ENCODE measurements around the gene CHCHD5.

Gene CHCHD5

DNA sequence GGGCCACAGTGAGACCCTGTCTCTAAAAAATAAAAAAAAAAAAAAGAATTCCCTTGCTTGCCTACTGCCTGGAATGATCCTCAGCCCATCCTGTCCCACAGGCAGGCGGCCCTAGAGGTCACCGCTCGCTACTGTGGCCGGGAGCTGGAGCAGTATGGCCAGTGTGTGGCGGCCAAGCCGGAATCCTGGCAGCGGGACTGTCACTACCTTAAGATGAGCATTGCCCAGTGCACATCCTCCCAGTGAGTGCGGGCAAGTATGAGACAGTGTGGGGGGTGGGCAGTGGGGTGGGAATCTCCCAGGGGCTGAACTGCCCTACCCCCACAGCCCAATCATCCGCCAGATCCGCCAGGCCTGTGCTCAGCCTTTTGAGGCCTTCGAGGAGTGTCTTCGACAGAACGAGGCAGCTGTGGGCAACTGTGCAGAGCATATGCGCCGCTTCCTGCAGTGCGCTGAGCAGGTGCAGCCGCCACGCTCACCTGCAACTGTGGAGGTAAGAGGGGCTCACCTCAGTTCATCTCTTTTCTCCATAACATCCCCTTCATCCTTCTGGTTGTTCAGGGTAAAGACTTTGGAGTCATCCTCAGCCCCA is 1.6 kb downstream of the CHCHD5 start:
- peaks cover 10 to 20% of the 10 kb centered on the region in 2 donors for H3K36me3 ChIP-seq (ENCODE audit: control insufficient read depth in 2 of 2, insufficient read depth in 2 of 2, low read length in 2 of 2)
- no peak overlapping the region for H3K27ac ChIP-seq (ENCODE audit: low read length)
- H3K4me3 ChIP-seq (ENCODE audit: low read length in 2 of 2), result no peak overlapping the region
- no peaks in the 10 kb centered on the region for H3K9me3 ChIP-seq (ENCODE audit: control insufficient read depth in 2 of 2, low read length in 2 of 2)
- H3K27me3 ChIP-seq (ENCODE audit: control insufficient read depth in 1 of 2, insufficient read depth in 2 of 2, low read length in 2 of 2), result no peaks in the 10 kb centered on the region
- peaks cover 11% of the 10 kb centered on the region for H3K4me1 ChIP-seq (ENCODE audit: control insufficient read depth, insufficient read depth, low read length)
- H3K9ac ChIP-seq (ENCODE audit: low read length in 2 of 2), result no peak overlapping the region

GRCh38 chr2:112588611-112589045 is 4.2 kb downstream of the CHCHD5 start:
- no peaks in the 10 kb centered on the region for H3K9me3 ChIP-seq (ENCODE audit: control insufficient read depth in 2 of 2, low read length in 2 of 2)
- peaks cover 11% of the 10 kb centered on the region for H3K4me1 ChIP-seq (ENCODE audit: control insufficient read depth, insufficient read depth, low read length)
- H3K27me3 ChIP-seq (ENCODE audit: control insufficient read depth in 1 of 2, insufficient read depth in 2 of 2, low read length in 2 of 2), result no peaks in the 10 kb centered on the region
- no peak overlapping the region for H3K4me3 ChIP-seq (ENCODE audit: low read length in 2 of 2)
- no peak overlapping the region for H3K27ac ChIP-seq (ENCODE audit: low read length)
- peaks cover 10 to 21% of the 10 kb centered on the region in 2 donors for H3K36me3 ChIP-seq (ENCODE audit: control insufficient read depth in 2 of 2, insufficient read depth in 2 of 2, low read length in 2 of 2)
- H3K9ac ChIP-seq (ENCODE audit: low read length in 2 of 2), result no peak overlapping the region

GRCh38 chr2:112591413-112591812 is 7.0 kb downstream of the CHCHD5 start:
- Histone ChIP-seq H3K27me3 (ENCODE audit: control insufficient read depth in 1 of 2, insufficient read depth in 2 of 2, low read length in 2 of 2) (no peaks in the 10 kb centered on the region), H3K4me1 (ENCODE audit: control insufficient read depth, insufficient read depth, low read length) (no peaks in the 10 kb centered on the region), H3K9me3 (ENCODE audit: control insufficient read depth in 2 of 2, low read length in 2 of 2) (no peaks in the 10 kb centered on the region), H3K27ac (ENCODE audit: low read length) (no peak overlapping the region), H3K9ac (ENCODE audit: low read length in 2 of 2) (no peak overlapping the region), H3K4me3 (ENCODE audit: low read length in 2 of 2) (no peak overlapping the region), H3K36me3 (ENCODE audit: control insufficient read depth in 2 of 2, insufficient read depth in 2 of 2, low read length in 2 of 2) (peaks cover 13 to 20% of the 10 kb centered on the region in 2 donors)

DNA sequence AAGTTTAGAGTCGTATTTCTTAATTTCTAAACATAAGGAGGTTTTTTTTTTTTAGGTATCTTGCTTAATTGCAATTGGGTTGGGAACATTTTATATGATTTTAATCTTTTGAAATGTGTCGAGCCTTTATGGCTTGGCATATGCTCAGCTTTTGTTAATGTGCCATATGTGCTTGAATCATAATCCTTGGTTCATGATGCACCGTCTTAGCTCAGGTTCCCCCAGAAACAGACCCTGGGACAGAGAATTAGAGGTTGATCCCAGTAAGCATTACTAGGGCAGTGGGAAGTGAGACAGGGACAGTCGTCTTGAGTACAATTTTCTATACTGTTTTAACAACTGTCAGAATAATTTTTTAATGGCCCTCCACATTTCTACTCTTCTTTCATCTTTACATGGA is 9.3 kb downstream of the CHCHD5 start:
- peaks cover 4 to 7% of the 10 kb centered on the region in 2 donors for H3K36me3 ChIP-seq (ENCODE audit: control insufficient read depth in 2 of 2, insufficient read depth in 2 of 2, low read length in 2 of 2)
- no peaks in the 10 kb centered on the region for H3K9me3 ChIP-seq (ENCODE audit: control insufficient read depth in 2 of 2, low read length in 2 of 2)
- no peak overlapping the region for H3K9ac ChIP-seq (ENCODE audit: low read length in 2 of 2)
- H3K4me1 ChIP-seq (ENCODE audit: control insufficient read depth, insufficient read depth, low read length), result no peaks in the 10 kb centered on the region
- H3K27ac ChIP-seq (ENCODE audit: low read length), result no peak overlapping the region
- no peak overlapping the region for H3K4me3 ChIP-seq (ENCODE audit: low read length in 2 of 2)
- no peaks in the 10 kb centered on the region for H3K27me3 ChIP-seq (ENCODE audit: control insufficient read depth in 1 of 2, insufficient read depth in 2 of 2, low read length in 2 of 2)

DNA sequence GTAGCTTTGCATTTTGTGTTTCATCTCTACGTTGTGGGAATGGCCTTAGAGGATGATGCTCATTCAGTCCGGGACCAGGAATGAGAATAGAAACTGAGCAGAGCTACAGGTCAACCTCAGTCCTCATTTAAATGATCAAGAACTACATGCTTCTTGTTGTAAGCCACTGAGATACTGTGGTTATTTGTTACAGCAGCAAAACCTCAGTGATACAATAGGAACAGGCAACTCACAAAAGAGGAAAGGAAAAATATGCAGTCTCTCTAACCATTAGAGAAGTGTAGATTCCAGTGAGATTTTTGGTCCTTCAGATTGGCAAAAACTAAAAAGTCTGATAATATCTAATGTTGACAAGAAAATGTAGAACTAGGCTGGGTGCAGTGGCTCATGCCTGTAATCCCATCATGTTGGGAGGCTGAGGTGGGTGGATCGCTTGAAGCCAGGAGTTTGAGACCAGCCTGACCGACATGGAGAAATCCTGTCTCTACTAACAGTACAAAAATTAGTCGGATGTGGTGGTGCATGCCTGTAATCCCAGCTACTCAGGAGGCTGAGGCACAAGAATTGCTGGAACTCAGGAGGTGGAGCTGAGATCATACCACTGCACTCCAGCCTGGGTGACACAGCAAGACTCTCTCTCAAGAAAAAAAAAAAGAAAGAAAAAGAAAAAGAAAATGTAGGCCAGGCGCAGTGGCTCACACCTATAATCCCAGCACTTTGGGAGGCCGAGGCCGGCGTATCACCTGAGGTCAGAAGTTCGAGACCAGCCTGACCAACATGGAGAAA is 13.3 kb downstream of the CHCHD5 start:
- no peak overlapping the region for H3K4me3 ChIP-seq (ENCODE audit: low read length in 2 of 2)
- H3K9me3 ChIP-seq (ENCODE audit: control insufficient read depth in 2 of 2, low read length in 2 of 2), result no peaks in the 10 kb centered on the region
- no peaks in the 10 kb centered on the region for H3K27me3 ChIP-seq (ENCODE audit: control insufficient read depth in 1 of 2, insufficient read depth in 2 of 2, low read length in 2 of 2)
- no peaks in the 10 kb centered on the region for H3K4me1 ChIP-seq (ENCODE audit: control insufficient read depth, insufficient read depth, low read length)
- H3K9ac ChIP-seq (ENCODE audit: low read length in 2 of 2), result no peak overlapping the region
- H3K36me3 ChIP-seq (ENCODE audit: control insufficient read depth in 2 of 2, insufficient read depth in 2 of 2, low read length in 2 of 2), result peaks cover 0 to 4% of the 10 kb centered on the region in 2 donors
- H3K27ac ChIP-seq (ENCODE audit: low read length), result no peak overlapping the region

DNA sequence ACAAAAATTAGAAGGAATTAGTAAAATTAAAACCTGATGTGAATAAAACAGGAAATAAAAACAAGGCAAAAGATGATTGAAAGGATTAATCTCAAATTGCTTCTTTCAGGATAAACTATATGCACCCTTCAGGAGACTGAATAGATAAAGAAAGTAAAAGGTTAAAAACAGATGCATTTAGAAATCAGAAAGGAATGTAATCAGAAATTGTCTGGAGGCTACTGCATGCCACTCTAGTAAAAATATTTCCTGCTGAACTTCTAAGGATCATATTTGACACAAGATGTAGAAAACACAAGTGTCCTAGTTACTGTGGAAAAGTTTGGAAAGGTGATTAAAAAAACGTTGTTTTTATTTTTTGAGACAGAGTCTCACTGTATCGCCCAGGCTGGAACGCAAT is 16.2 kb downstream of the CHCHD5 start:
- Histone ChIP-seq H3K27ac (ENCODE audit: low read length) (no peak overlapping the region), H3K9ac (ENCODE audit: low read length in 2 of 2) (no peak overlapping the region), H3K4me1 (ENCODE audit: control insufficient read depth, insufficient read depth, low read length) (no peaks in the 10 kb centered on the region), H3K4me3 (ENCODE audit: low read length in 2 of 2) (no peak overlapping the region), H3K36me3 (ENCODE audit: control insufficient read depth in 2 of 2, insufficient read depth in 2 of 2, low read length in 2 of 2) (no peaks in the 10 kb centered on the region), H3K9me3 (ENCODE audit: control insufficient read depth in 2 of 2, low read length in 2 of 2) (no peaks in the 10 kb centered on the region), H3K27me3 (ENCODE audit: control insufficient read depth in 1 of 2, insufficient read depth in 2 of 2, low read length in 2 of 2) (no peaks in the 10 kb centered on the region)

GRCh38 chr2:112601754-112602153 is 17.3 kb downstream of the CHCHD5 start:
- no peaks in the 10 kb centered on the region for H3K4me1 ChIP-seq (ENCODE audit: control insufficient read depth, insufficient read depth, low read length)
- no peak overlapping the region for H3K4me3 ChIP-seq (ENCODE audit: low read length in 2 of 2)
- H3K9me3 ChIP-seq (ENCODE audit: control insufficient read depth in 2 of 2, low read length in 2 of 2), result no peaks in the 10 kb centered on the region
- no peak overlapping the region for H3K9ac ChIP-seq (ENCODE audit: low read length in 2 of 2)
- no peaks in the 10 kb centered on the region for H3K27me3 ChIP-seq (ENCODE audit: control insufficient read depth in 1 of 2, insufficient read depth in 2 of 2, low read length in 2 of 2)
- no peak overlapping the region for H3K27ac ChIP-seq (ENCODE audit: low read length)
- H3K36me3 ChIP-seq (ENCODE audit: control insufficient read depth in 2 of 2, insufficient read depth in 2 of 2, low read length in 2 of 2), result no peaks in the 10 kb centered on the region

GRCh38 chr2:112602917-112603316 is 18.5 kb downstream of the CHCHD5 start:
- Histone ChIP-seq H3K27me3 (ENCODE audit: control insufficient read depth in 1 of 2, insufficient read depth in 2 of 2, low read length in 2 of 2) (no peaks in the 10 kb centered on the region), H3K36me3 (ENCODE audit: control insufficient read depth in 2 of 2, insufficient read depth in 2 of 2, low read length in 2 of 2) (no peaks in the 10 kb centered on the region), H3K9me3 (ENCODE audit: control insufficient read depth in 2 of 2, low read length in 2 of 2) (no peaks in the 10 kb centered on the region), H3K27ac (ENCODE audit: low read length) (no peak overlapping the region), H3K9ac (ENCODE audit: low read length in 2 of 2) (no peak overlapping the region), H3K4me3 (ENCODE audit: low read length in 2 of 2) (no peak overlapping the region), H3K4me1 (ENCODE audit: control insufficient read depth, insufficient read depth, low read length) (no peaks in the 10 kb centered on the region)

DNA sequence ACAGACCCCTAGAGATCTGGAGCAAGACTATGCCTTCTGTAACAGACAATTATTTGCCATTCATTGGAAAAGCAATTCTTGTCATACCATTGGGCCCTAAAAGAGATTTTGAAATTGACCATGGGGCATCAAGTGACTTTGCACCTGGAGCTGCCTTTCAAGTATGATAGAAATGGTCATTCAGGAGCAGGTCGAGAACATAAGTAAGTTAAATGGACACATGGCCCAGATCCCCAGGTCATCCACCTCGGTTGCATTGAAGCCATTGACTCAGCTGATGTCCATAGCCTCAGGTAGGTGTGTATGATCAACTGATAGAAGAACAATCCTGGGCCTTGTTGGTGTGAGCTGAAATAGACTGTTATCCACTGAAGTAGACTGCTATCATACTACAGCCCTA is 19.3 kb downstream of the CHCHD5 start:
- H3K4me1 ChIP-seq (ENCODE audit: control insufficient read depth, insufficient read depth, low read length), result no peaks in the 10 kb centered on the region
- no peak overlapping the region for H3K9ac ChIP-seq (ENCODE audit: low read length in 2 of 2)
- H3K27me3 ChIP-seq (ENCODE audit: control insufficient read depth in 1 of 2, insufficient read depth in 2 of 2, low read length in 2 of 2), result no peaks in the 10 kb centered on the region
- no peak overlapping the region for H3K4me3 ChIP-seq (ENCODE audit: low read length in 2 of 2)
- no peaks in the 10 kb centered on the region for H3K36me3 ChIP-seq (ENCODE audit: control insufficient read depth in 2 of 2, insufficient read depth in 2 of 2, low read length in 2 of 2)
- no peaks in the 10 kb centered on the region for H3K9me3 ChIP-seq (ENCODE audit: control insufficient read depth in 2 of 2, low read length in 2 of 2)
- no peak overlapping the region for H3K27ac ChIP-seq (ENCODE audit: low read length)

DNA sequence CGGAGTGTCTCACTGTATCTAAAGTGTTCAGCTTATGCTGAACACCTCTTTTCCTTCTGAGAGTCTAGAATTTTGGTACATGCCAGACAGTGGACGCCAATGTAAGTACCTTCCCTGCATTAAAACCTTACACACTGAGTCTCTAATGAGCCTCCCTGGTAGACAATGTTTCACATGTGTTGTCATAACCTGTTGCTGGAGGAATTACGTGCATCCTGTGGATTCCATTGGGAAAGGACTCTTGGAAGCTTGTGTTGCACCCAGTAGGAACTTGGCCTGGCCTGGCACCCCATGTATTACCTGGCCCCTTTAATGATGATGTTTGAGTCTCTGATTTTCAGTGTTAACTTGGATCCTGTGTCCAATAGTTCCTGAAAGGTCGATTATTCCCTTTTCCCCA is 20.5 kb downstream of the CHCHD5 start:
- H3K4me1 ChIP-seq (ENCODE audit: control insufficient read depth, insufficient read depth, low read length), result no peaks in the 10 kb centered on the region
- no peaks in the 10 kb centered on the region for H3K9me3 ChIP-seq (ENCODE audit: control insufficient read depth in 2 of 2, low read length in 2 of 2)
- H3K9ac ChIP-seq (ENCODE audit: low read length in 2 of 2), result no peak overlapping the region
- H3K27me3 ChIP-seq (ENCODE audit: control insufficient read depth in 1 of 2, insufficient read depth in 2 of 2, low read length in 2 of 2), result no peaks in the 10 kb centered on the region
- H3K36me3 ChIP-seq (ENCODE audit: control insufficient read depth in 2 of 2, insufficient read depth in 2 of 2, low read length in 2 of 2), result no peaks in the 10 kb centered on the region
- no peak overlapping the region for H3K27ac ChIP-seq (ENCODE audit: low read length)
- no peak overlapping the region for H3K4me3 ChIP-seq (ENCODE audit: low read length in 2 of 2)

DNA sequence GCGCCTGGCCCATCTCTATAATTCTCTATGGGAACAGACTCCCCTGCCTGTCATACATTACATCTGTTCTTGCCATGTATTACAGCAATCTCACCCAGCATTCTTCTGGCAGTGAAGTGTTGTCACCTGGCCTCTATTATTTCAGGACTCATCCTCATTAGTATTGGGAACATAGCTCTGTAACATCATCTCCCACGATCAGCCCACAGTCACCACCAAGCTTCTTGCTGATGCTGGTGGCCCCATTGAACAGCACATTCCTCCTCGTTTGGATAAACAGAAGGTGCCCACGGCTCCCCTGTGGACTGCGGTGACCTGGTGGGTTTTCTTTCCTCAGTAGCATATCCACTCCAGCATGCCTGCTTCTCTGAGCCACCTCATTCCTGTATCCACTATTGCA is 21.5 kb downstream of the CHCHD5 start:
- Histone ChIP-seq H3K9ac (ENCODE audit: low read length in 2 of 2) (no peak overlapping the region), H3K36me3 (ENCODE audit: control insufficient read depth in 2 of 2, insufficient read depth in 2 of 2, low read length in 2 of 2) (no peaks in the 10 kb centered on the region), H3K27ac (ENCODE audit: low read length) (no peak overlapping the region)

More for the DNA sequence above, 21.5 kb downstream of the CHCHD5 start:
- no peak overlapping the region for H3K4me3 ChIP-seq (ENCODE audit: low read length in 2 of 2)
- H3K4me1 ChIP-seq (ENCODE audit: control insufficient read depth, insufficient read depth, low read length), result no peaks in the 10 kb centered on the region
- H3K9me3 ChIP-seq (ENCODE audit: control insufficient read depth in 2 of 2, low read length in 2 of 2), result no peaks in the 10 kb centered on the region
- H3K27me3 ChIP-seq (ENCODE audit: control insufficient read depth in 1 of 2, insufficient read depth in 2 of 2, low read length in 2 of 2), result no peaks in the 10 kb centered on the region
